Activated gamma-delta T cell (primary cell): Measurements from ENCODE around the gene HCFC1.

Experiments
- DNase-seq: peaks from one replicate; lab custom pipeline; 2025; lab: John Stamatoyannopoulos, UW

Gene HCFC1

GRCh38 chrX:153902385-153902784 is 69.2 kb downstream of the HCFC1 start:
- no peak for DNase-seq

- DNase-seq: no peak
Observed at GRCh38 chrX:153901753-153902140, 69.9 kb downstream of the HCFC1 start.

GRCh38 chrX:153900831-153901752 is 70.5 kb downstream of the HCFC1 start:
- DNase-seq: no peak

GRCh38 chrX:153897899-153898298 is 73.7 kb downstream of the HCFC1 start:
- DNase-seq: no peak
